H1 (cell line): Measurements from ENCODE around the gene STKLD1.

ENCODE experiments used
- ATF2 ChIP-seq: IDR thresholded peaks from 2 replicates; pipeline ENCODE4 v1.6.1; 2012; ENCODE audit warnings: low read length, inconsistent platforms
- CTCF ChIP-seq, 3 experiments: IDR thresholded peaks; 1 replicate in 2 of 3; 2 replicates in 1 of 3; pipeline versions ENCODE4 v1.5.1 to v1.6.1; 2011; ENCODE audit warnings: low read length in 3 of 3, mild to moderate bottlenecking in 3 of 3, inconsistent platforms in 2 of 3, low read depth in 1 of 3, moderate library complexity in 1 of 3; ENCODE audit not compliant: insufficient read depth in 1 of 3; ENCODE audit errors: control extremely low read depth in 1 of 3
- EP300 ChIP-seq, 2 experiments: IDR thresholded peaks; 1 replicate in 1 of 2; 2 replicates in 1 of 2; pipeline ENCODE4 v1.6.1; 2011 to 2012; ENCODE audit warnings: low read depth in 2 of 2, low read length in 2 of 2, mild to moderate bottlenecking in 2 of 2, borderline replicate concordance in 1 of 2, inconsistent platforms in 1 of 2, moderate library complexity in 1 of 2
- KDM5A ChIP-seq: fragments of 200-600 bp; IDR thresholded peaks from 2 replicates; pipeline ENCODE4 v1.7.1; 2012; ENCODE audit warnings: mild to moderate bottlenecking, low read length, inconsistent platforms, mixed read lengths
- POLR2A ChIP-seq, 2 experiments: IDR thresholded peaks; 1 replicate in 1 of 2; 2 replicates in 1 of 2; pipeline ENCODE4 v1.6.1; 2011; ENCODE audit warnings: low read depth in 2 of 2, low read length in 2 of 2, mild to moderate bottlenecking in 2 of 2; ENCODE audit errors: control extremely low read depth in 1 of 2
- TAF7 ChIP-seq: optimal IDR thresholded peaks from 2 replicates; pipeline ENCODE3; 2011; ENCODE audit warnings: low read depth, mild to moderate bottlenecking, inconsistent platforms, low read length, moderate library complexity, borderline replicate concordance

- TF ChIP-seq TAF7 (no peak), CTCF (IDR thresholded peaks at IDR 0.05; ENCODE audit: control extremely low read depth in 1 of 3, insufficient read depth in 1 of 3, low read depth in 1 of 3, low read length in 3 of 3) (no peak), EP300 (IDR thresholded peaks at IDR 0.05; ENCODE audit: borderline replicate concordance in 1 of 2, low read depth in 2 of 2, low read length in 2 of 2) (no peak), POLR2A (IDR thresholded peaks at IDR 0.05; ENCODE audit: control extremely low read depth in 1 of 2, low read depth in 2 of 2, low read length in 2 of 2) (no peak), ATF2 (no peak), KDM5A (no peak)
These were observed 47.0 kb downstream of the STKLD1 start for GRCh38 chr9:133423216-133423615.
